Ectodermal cell (in vitro differentiated cells): ENCODE data around the gene ZNF726.
"Not testable (repeated sequence)": the region's sequence is repeated elsewhere in the genome, so short reads cannot be mapped to it uniquely, and the experiment has no call there.

Experiments
- H3K27ac ChIP-seq: 2 replicates; pipeline ENCODE4 v1.7.0; 2013; ENCODE audit warnings: mild to moderate bottlenecking, low read depth, low read length; ENCODE audit not compliant: insufficient read depth, poor library complexity, severe bottlenecking
- H3K27me3 ChIP-seq: 2 replicates; pipeline ENCODE4 v1.7.0; 2013; ENCODE audit warnings: mild to moderate bottlenecking, low read length; ENCODE audit not compliant: insufficient read depth, control insufficient read depth, poor library complexity, severe bottlenecking
- H3K36me3 ChIP-seq: one replicate; pipeline ENCODE4 v1.7.0; 2013; ENCODE audit warnings: low read length; ENCODE audit not compliant: control insufficient read depth, insufficient read depth
- H3K4me1 ChIP-seq: one replicate; pipeline ENCODE4 v1.7.0; 2013; ENCODE audit warnings: low read length; ENCODE audit not compliant: control insufficient read depth, insufficient read depth
- H3K4me3 ChIP-seq: 2 replicates; pipeline ENCODE4 v1.7.0; 2013; ENCODE audit warnings: low read depth, low read length, control low read depth; ENCODE audit not compliant: insufficient read depth
- H3K9me3 ChIP-seq: 2 replicates; pipeline ENCODE4 v1.7.0; 2013; ENCODE audit warnings: mild to moderate bottlenecking, low read length, moderate library complexity; ENCODE audit not compliant: control insufficient read depth
- WGBS, 2 experiments: methylation state at CpG; one replicate each; pipeline ENCODE4 v1.1.7; 2013; ENCODE audit warnings: missing lambda C conversion rate in 2 of 2; 5-methylcytosine and 5-hydroxymethylcytosine counted together

ZNF726 gene

GRCh38 chr19:23971598-23971997 is 56.9 kb downstream of the ZNF726 start:
- peaks cover 13% of the 10 kb centered on the region for H3K27me3 ChIP-seq
- H3K4me3 ChIP-seq, result no peak overlapping the region
- H3K36me3 ChIP-seq, result no peaks in the 10 kb centered on the region
- no peaks in the 10 kb centered on the region for H3K4me1 ChIP-seq
- no peak overlapping the region for H3K27ac ChIP-seq
- no peaks in the 10 kb centered on the region for H3K9me3 ChIP-seq
- WGBS, 2 experiments, result 48% methylated on average over 32 of the region's 32 CpGs

GRCh38 chr19:23972161-23972560 is 57.5 kb downstream of the ZNF726 start:
- Histone ChIP-seq H3K27me3 (peaks cover 13% of the 10 kb centered on the region), H3K4me3 (no peak overlapping the region), H3K27ac (no peak overlapping the region), H3K36me3 (no peaks in the 10 kb centered on the region), H3K9me3 (no peaks in the 10 kb centered on the region), H3K4me1 (no peaks in the 10 kb centered on the region)
- WGBS, 2 experiments, result 85 to 88% methylated on average over 16 of the region's 16 CpGs

GRCh38 chr19:23974941-23975340 is 60.3 kb downstream of the ZNF726 start:
- Histone ChIP-seq H3K9me3 (no peaks in the 10 kb centered on the region), H3K4me3 (no peak overlapping the region)

DNA sequence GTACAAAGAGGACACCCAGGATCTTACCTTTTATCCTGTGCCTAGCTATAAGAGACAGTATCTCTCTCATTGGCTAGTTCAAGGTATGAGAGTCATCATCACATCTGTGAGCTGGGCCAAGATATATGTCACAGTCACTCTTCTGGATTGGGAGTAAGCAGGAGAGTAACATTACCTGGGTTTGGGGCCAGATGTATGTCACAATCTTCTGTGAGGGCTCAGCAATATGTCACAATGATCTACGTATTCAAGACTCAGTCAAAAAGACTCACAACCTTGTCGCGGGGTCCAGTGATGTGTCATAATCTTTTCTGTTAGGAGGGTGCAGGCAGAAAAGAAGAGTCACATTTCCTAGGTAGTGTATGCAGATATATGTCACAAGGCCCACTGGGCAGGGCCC is 61.9 kb downstream of the ZNF726 start:
- not testable (repeated sequence) for H3K27me3 ChIP-seq, H3K9me3 ChIP-seq, H3K27ac ChIP-seq, H3K4me1 ChIP-seq, H3K36me3 ChIP-seq, H3K4me3 ChIP-seq
- 88 to 95% methylated on average over 3 of the region's 3 CpGs for WGBS, 2 experiments

More at GRCh38 chr19:23974941-23975340, 60.3 kb downstream of the ZNF726 start:
- 85 to 87% methylated on average over 2 of the region's 2 CpGs for whole genome bisulfite sequencing, 2 experiments
- Histone ChIP-seq H3K27me3 (peaks cover 13% of the 10 kb centered on the region), H3K27ac (no peak overlapping the region), H3K4me1 (no peaks in the 10 kb centered on the region), H3K36me3 (no peaks in the 10 kb centered on the region)

GRCh38 chr19:23977256-23977655 is 62.6 kb downstream of the ZNF726 start:
- not testable (repeated sequence) for H3K27me3 ChIP-seq, H3K4me3 ChIP-seq, H3K27ac ChIP-seq, H3K4me1 ChIP-seq, H3K9me3 ChIP-seq, H3K36me3 ChIP-seq
- 79 to 89% methylated on average over 3 of the region's 3 CpGs for WGBS, 2 experiments

GRCh38 chr19:23978068-23978467 is 63.4 kb downstream of the ZNF726 start:
- Histone ChIP-seq H3K36me3 (no peaks in the 10 kb centered on the region), H3K4me3 (no peak overlapping the region)
- 64 to 80% methylated on average over 1 of the region's 1 CpG for WGBS, 2 experiments

DNA sequence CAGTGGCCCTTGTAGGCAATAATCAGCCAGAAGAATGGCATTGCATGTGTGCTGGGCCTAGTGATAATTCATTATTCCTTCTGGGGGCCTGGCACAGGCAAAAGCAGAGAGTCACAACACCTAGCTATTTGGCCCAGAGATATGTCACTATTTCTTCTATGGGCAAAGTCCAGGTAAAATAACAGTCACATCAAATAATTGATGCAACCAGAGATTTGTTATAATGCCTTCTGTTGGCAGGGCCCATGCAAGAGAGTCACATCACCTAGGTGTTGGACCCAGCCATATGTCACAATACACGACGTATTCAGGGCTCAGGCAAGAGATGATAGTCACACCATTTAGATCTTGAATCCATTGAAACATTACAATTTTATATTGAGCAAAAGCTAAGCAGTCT is 66.1 kb downstream of the ZNF726 start:
- Histone ChIP-seq H3K36me3 (no peaks in the 10 kb centered on the region), H3K27ac (no peak overlapping the region), H3K4me3 (no peak overlapping the region), H3K27me3 (no peaks in the 10 kb centered on the region), H3K4me1 (no peaks in the 10 kb centered on the region), H3K9me3 (peaks cover 2% of the 10 kb centered on the region)
- 25 to 44% methylated on average over 2 of the region's 2 CpGs for WGBS, 2 experiments

More at GRCh38 chr19:23978068-23978467, 63.4 kb downstream of the ZNF726 start:
- Histone ChIP-seq H3K4me1 (no peaks in the 10 kb centered on the region), H3K27ac (no peak overlapping the region), H3K9me3 (peaks cover 2% of the 10 kb centered on the region), H3K27me3 (no peaks in the 10 kb centered on the region)

GRCh38 chr19:23981863-23982262 is 67.2 kb downstream of the ZNF726 start:
- peaks cover 4% of the 10 kb centered on the region for H3K9me3 ChIP-seq
- no peak overlapping the region for H3K27ac ChIP-seq
- 77 to 86% methylated on average over 2 of the region's 2 CpGs for WGBS, 2 experiments
- H3K27me3 ChIP-seq, result no peaks in the 10 kb centered on the region
- no peak overlapping the region for H3K4me3 ChIP-seq
- no peaks in the 10 kb centered on the region for H3K36me3 ChIP-seq
- H3K4me1 ChIP-seq, result no peaks in the 10 kb centered on the region

DNA sequence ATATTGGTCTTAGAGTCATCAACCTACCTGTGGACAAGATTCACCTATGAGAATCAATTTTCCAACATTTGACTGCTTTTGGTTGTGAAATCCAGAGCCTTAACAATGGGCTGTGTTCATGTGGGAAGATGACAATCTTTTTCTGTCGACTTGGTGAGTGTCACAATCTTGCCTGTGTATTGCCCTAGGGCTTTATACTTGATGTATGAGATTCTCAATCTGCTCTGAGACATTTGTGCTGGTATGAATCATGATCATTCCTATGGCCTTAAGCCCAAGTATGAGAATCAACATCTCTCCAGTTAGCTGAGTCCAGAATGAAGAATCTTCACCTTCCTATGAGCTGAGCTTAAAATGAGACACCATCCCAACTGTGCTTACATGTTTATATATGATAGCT is 68.7 kb downstream of the ZNF726 start:
- H3K36me3 ChIP-seq, result no peaks in the 10 kb centered on the region
- peaks cover 7% of the 10 kb centered on the region for H3K9me3 ChIP-seq
- no peaks in the 10 kb centered on the region for H3K4me1 ChIP-seq
- H3K27me3 ChIP-seq, result no peaks in the 10 kb centered on the region
- WGBS, 2 experiments, result 5 to 9% methylated on average over 1 of the region's 1 CpG
- H3K27ac ChIP-seq, result no peak overlapping the region
- no peak overlapping the region for H3K4me3 ChIP-seq
